ENCODE results near the gene SDK2. TPM values are rescaled to one million over a fixed set of nuclear protein-coding genes. Genes with fewer than 3 reads are reported as not detected.

SDK2 gene
- total RNA-seq, 2 experiments from 2014 or later: 1.4 to 1.6 TPM

GRCh38 chr17:73545109-73546032 is 98.9 kb downstream of the SDK2 start:
- H3K9me3 Mint-ChIP-seq: no peaks in the 10 kb centered on the region
- H3K36me3 Mint-ChIP-seq: no peaks in the 10 kb centered on the region
- no peak overlapping the region for H3K27ac Mint-ChIP-seq
- no peaks in the 10 kb centered on the region for H3K27me3 Mint-ChIP-seq
- H3K4me3 Mint-ChIP-seq: no peak overlapping the region
- H3K4me1 Mint-ChIP-seq: peaks cover 11% of the 10 kb centered on the region
- DNase-seq: no peak

GRCh38 chr17:73544333-73544732 is 99.9 kb downstream of the SDK2 start:
- H3K9me3 Mint-ChIP-seq: no peaks in the 10 kb centered on the region
- H3K4me1 Mint-ChIP-seq: peaks cover 11% of the 10 kb centered on the region
- H3K36me3 Mint-ChIP-seq: no peaks in the 10 kb centered on the region
- no peak overlapping the region for H3K4me3 Mint-ChIP-seq
- no peak for DNase-seq
- no peak overlapping the region for H3K27ac Mint-ChIP-seq
- H3K27me3 Mint-ChIP-seq: no peaks in the 10 kb centered on the region

- Mint-ChIP-seq H3K9me3 (no peaks in the 10 kb centered on the region), H3K4me1 (peaks cover 5% of the 10 kb centered on the region), H3K27ac (no peak overlapping the region), H3K4me3 (no peak overlapping the region), H3K27me3 (no peaks in the 10 kb centered on the region), H3K36me3 (no peaks in the 10 kb centered on the region)
- no peak for DNase-seq
These were observed 101.9 kb downstream of the SDK2 start for GRCh38 chr17:73542323-73542722.

DNA sequence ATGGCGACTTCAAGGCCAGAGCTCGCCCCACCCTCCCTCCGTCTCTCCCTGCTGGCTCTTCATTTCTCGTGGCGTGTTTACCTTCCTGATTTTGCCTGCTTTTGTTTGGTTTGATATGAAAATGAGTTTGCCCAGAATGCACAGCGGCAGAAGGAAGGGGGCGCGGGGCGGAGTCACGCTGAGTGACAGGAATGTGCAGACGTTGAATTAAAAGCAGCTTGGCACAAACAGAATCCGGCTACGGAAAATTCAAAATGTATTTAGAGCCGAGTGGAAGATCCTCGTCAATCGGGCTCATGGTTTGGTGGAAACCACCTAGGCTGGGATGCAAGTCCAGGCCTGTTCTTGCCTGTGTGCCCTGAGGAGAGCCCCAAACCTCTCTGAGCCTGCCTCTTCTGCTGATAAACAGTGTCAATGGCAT is 102.7 kb downstream of the SDK2 start:
- no peak overlapping the region for H3K4me3 Mint-ChIP-seq
- H3K27me3 Mint-ChIP-seq: no peaks in the 10 kb centered on the region
- H3K9me3 Mint-ChIP-seq: no peaks in the 10 kb centered on the region
- H3K4me1 Mint-ChIP-seq: no peaks in the 10 kb centered on the region
- DNase-seq: no peak
- H3K36me3 Mint-ChIP-seq: no peaks in the 10 kb centered on the region
- no peak overlapping the region for H3K27ac Mint-ChIP-seq

DNA sequence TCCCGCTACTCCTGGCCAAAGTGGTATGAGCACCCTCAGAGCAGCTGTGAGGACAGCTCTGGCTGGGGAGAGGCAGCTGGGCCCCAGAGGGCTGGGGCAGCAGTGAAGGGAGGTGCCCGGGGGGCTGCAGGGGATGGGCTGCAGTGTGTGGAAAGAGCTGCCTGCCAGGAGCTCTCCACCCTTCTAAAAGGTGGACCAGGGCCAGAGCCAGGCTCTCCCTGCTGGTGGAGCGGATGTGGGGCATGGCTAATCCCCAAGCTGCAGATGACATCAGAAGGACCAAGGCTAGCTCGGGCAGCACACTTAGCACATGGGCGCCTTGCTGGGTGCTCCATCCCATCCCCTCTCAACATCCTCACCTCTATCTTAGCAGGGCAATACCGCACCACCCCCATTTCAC is 103.1 kb downstream of the SDK2 start:
- Mint-ChIP-seq H3K27me3 (no peaks in the 10 kb centered on the region), H3K9me3 (no peaks in the 10 kb centered on the region), H3K27ac (no peak overlapping the region), H3K4me1 (no peaks in the 10 kb centered on the region), H3K4me3 (no peak overlapping the region), H3K36me3 (no peaks in the 10 kb centered on the region)
- DNase-seq: no peak

DNA sequence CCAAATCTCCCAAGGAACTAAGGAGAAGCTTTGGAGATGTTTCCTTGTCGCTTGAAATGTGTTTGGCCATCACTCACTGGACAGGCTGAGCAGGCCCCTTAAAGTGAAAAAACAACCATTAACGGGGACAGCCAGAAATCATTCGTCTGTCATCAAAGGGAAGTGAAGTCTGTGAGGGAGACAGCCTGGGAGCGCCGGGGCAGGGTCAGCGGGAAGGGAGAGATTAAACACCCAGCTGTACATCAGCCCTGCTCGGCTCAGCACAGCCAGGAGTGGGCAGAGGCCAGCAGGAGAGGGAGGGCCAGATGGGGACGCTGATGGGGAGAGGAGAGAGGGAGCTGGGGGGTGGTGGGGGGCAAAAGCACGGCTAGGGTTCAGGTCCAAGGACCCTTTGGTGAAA is 105.1 kb downstream of the SDK2 start:
- H3K27ac Mint-ChIP-seq: no peak overlapping the region
- no peaks in the 10 kb centered on the region for H3K36me3 Mint-ChIP-seq
- no peak overlapping the region for H3K4me3 Mint-ChIP-seq
- H3K4me1 Mint-ChIP-seq: peaks cover 8% of the 10 kb centered on the region
- H3K27me3 Mint-ChIP-seq: no peaks in the 10 kb centered on the region
- no peaks in the 10 kb centered on the region for H3K9me3 Mint-ChIP-seq
- no peak for DNase-seq

DNA sequence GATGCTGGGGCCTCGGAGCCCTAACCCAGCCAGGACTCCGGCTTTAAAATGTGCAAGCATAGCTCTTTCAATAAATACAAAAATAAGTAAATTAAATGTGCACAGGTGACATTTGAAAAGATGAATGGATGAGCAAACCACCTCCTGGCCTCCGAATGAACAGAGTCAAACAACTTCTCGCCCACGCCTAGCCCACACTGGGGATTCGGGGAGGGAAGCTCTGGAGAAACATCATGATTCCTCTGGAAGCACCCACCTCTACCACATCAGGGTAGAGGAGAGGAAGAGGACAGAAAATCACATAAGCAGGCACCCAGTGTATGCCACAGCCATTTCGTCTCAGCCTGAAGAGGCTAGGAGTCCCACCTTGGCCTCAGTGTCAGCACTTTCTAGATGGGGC is 105.8 kb downstream of the SDK2 start:
- Mint-ChIP-seq H3K27ac (no peak overlapping the region), H3K27me3 (no peaks in the 10 kb centered on the region), H3K4me1 (peaks cover 11% of the 10 kb centered on the region), H3K9me3 (no peaks in the 10 kb centered on the region), H3K36me3 (no peaks in the 10 kb centered on the region), H3K4me3 (no peak overlapping the region)
- DNase-seq: no peak

DNA sequence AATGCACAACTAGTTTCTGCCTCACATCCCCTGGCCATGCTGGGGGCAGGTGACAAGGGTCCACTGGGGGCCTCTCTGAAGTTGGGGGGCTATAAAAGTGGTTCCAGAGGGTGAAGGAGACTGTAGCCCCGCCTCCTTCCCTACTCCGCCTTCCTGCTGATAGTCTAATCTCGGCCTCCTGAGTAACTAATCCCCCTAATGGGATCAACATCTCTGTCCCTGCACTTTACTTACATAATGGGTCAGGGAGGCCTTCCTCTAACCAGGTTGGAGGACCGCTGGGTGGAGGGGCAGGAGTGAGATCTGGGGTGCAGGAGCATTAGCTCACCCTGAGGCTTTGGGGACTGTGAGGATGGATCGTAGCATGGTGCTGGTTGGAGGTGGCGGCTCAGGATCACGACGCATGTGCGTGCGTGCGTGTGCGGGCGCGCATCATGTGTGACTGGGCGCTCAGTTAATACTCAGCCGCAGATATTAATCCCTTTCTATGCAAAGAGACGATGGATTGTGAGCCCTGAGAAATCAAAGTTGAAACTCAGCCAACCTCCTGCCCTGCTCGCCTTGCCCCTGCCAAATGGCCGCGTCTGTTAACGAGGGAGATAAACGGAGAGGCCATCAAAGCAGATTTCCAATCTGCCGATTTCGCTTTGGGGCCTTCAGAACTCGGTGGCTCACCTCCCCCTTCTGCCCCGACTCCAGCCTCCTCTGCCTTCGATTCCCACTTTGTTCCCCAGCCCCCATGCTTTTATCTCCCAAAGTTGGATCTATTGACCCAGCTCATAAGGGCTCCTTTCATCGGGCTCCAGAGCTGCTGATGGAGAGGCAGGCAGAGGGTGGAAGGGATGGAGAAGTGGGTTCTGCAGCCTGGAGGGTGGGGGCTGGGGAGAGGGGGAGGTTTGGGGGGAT is 107.3 kb downstream of the SDK2 start:
- H3K9me3 Mint-ChIP-seq: no peaks in the 10 kb centered on the region

GRCh38 chr17:73535746-73536145 is 108.5 kb downstream of the SDK2 start:
- no peak for DNase-seq
- no peaks in the 10 kb centered on the region for H3K36me3 Mint-ChIP-seq
- no peaks in the 10 kb centered on the region for H3K9me3 Mint-ChIP-seq
- H3K4me1 Mint-ChIP-seq: peaks cover 12% of the 10 kb centered on the region
- no peaks in the 10 kb centered on the region for H3K27me3 Mint-ChIP-seq
- H3K27ac Mint-ChIP-seq: no peak overlapping the region
- no peak overlapping the region for H3K4me3 Mint-ChIP-seq

More for the DNA sequence above, 107.3 kb downstream of the SDK2 start:
- no peak overlapping the region for H3K4me3 Mint-ChIP-seq
- H3K4me1 Mint-ChIP-seq: peaks cover 11% of the 10 kb centered on the region
- no peak overlapping the region for H3K27ac Mint-ChIP-seq
- H3K36me3 Mint-ChIP-seq: no peaks in the 10 kb centered on the region
- DNase-seq: no peak
- H3K27me3 Mint-ChIP-seq: no peaks in the 10 kb centered on the region

DNA sequence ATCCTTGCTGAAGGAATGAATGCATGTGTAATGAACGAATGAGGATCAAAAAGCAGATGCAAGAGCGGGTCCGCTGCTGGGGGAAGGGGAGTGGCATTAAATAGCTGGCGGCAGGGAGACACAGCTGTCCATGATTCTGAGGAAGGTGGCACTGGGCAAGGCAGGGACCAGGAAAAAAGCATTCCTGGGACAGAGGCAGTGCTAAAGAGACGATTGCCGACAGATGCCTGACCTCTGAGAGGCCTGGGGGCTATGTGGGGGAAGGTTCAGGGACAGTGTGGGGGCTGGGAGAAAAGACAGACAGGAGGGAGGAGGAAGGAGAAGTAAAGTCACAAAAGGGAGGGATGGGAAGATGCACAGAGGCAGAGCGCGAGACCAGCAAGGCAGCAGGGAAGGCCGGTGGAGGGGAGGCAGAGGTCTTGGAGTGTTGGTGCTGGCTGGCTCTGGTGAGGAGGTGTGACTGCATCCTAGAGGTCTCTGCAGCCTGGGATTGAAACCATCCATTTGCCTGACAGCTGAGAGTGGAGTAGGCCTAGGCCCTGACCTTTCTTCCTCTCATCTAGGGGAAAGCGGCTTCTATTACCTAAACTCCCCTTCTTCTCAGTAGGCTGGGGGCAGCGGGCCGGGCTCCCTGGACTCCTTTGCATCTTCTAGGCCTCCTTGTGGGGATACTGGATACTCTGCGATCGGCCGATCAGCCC is 109.9 kb downstream of the SDK2 start:
- no peak overlapping the region for H3K4me3 Mint-ChIP-seq
- no peak overlapping the region for H3K27ac Mint-ChIP-seq
- H3K36me3 Mint-ChIP-seq: no peaks in the 10 kb centered on the region
- no peaks in the 10 kb centered on the region for H3K9me3 Mint-ChIP-seq
- no peak for DNase-seq
- H3K4me1 Mint-ChIP-seq: peaks cover 12% of the 10 kb centered on the region
- H3K27me3 Mint-ChIP-seq: no peaks in the 10 kb centered on the region

- Mint-ChIP-seq H3K4me1 (peaks cover 12% of the 10 kb centered on the region), H3K36me3 (no peaks in the 10 kb centered on the region), H3K27me3 (no peaks in the 10 kb centered on the region), H3K27ac (no peak overlapping the region), H3K4me3 (no peak overlapping the region), H3K9me3 (no peaks in the 10 kb centered on the region)
- no peak for DNase-seq
These were observed 110.5 kb downstream of the SDK2 start for GRCh38 chr17:73533781-73534180.

GRCh38 chr17:73533127-73533526 is 111.1 kb downstream of the SDK2 start:
- no peak for DNase-seq
- Mint-ChIP-seq H3K36me3 (no peaks in the 10 kb centered on the region), H3K4me1 (peaks cover 12% of the 10 kb centered on the region), H3K4me3 (no peak overlapping the region), H3K27me3 (no peaks in the 10 kb centered on the region), H3K27ac (no peak overlapping the region), H3K9me3 (no peaks in the 10 kb centered on the region)

GRCh38 chr17:73532421-73532901 is 111.8 kb downstream of the SDK2 start:
- Mint-ChIP-seq H3K36me3 (no peaks in the 10 kb centered on the region), H3K4me3 (no peak overlapping the region), H3K4me1 (peaks cover 12% of the 10 kb centered on the region), H3K9me3 (no peaks in the 10 kb centered on the region), H3K27me3 (no peaks in the 10 kb centered on the region), H3K27ac (no peak overlapping the region)
- DNase-seq: no peak

GRCh38 chr17:73531158-73531557 is 113.1 kb downstream of the SDK2 start:
- no peak overlapping the region for H3K27ac Mint-ChIP-seq
- no peak overlapping the region for H3K4me3 Mint-ChIP-seq
- H3K4me1 Mint-ChIP-seq: peaks cover 12% of the 10 kb centered on the region
- H3K27me3 Mint-ChIP-seq: no peaks in the 10 kb centered on the region
- no peaks in the 10 kb centered on the region for H3K36me3 Mint-ChIP-seq
- no peaks in the 10 kb centered on the region for H3K9me3 Mint-ChIP-seq
- no peak for DNase-seq

DNA sequence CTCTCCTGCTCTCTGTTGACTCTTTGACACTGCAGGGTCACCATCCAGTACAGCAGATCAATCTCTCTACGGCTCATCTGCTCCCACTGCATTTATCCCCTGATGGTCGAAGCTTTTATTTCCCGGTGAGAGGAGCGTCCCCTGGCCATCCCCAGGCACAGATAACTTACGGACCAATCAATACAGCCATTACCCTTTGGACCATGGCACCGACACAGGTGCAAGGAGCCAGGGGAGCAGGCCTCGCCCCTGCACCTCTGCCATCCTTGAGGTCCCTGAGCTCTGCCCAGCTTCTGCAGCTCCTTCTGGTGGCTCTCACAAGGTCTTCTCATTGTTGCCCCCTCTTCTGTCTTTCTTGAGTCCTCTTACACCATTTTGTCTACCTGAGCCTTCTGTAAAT is 115.6 kb downstream of the SDK2 start:
- no peak overlapping the region for H3K27ac Mint-ChIP-seq
- H3K36me3 Mint-ChIP-seq: no peaks in the 10 kb centered on the region
- H3K27me3 Mint-ChIP-seq: no peaks in the 10 kb centered on the region
- H3K9me3 Mint-ChIP-seq: no peaks in the 10 kb centered on the region
- H3K4me3 Mint-ChIP-seq: no peak overlapping the region
- no peak for DNase-seq
- peaks cover 2% of the 10 kb centered on the region for H3K4me1 Mint-ChIP-seq

Measured in activated naive CD8-positive, alpha-beta T cell treated with anti-CD3 and anti-CD28 coated beads for 36 hours (primary cell).